Gastroesophageal sphincter (tissue), 4 donors: ENCODE results near the gene MICU1. TPM values are rescaled to one million over a fixed set of nuclear protein-coding genes. Genes with fewer than 3 reads are reported as not detected.

Source experiments
- ATAC-seq: fragments of 150-250 bp; one replicate; pipeline ENCODE4 v1.9.1; 2016; ENCODE audit warnings: mild to moderate bottlenecking, moderate library complexity
- H3K27ac ChIP-seq, 4 donors: fragments of 200-600 bp; sonication (generic) in 3 of 4; 1 replicate in 3 of 4; 2 replicates in 1 of 4; pipeline ENCODE4 v1.5.1; 2016 to 2019
- H3K27me3 ChIP-seq: fragments of 200-600 bp; sonication (generic); one replicate; pipeline ENCODE4 v1.5.1; 2019
- H3K36me3 ChIP-seq, 2 donors: fragments of 200-600 bp; sonication (generic); one replicate each; pipeline ENCODE4 v1.5.1; 2019; ENCODE audit warnings: control low read depth in 1 of 2
- H3K4me1 ChIP-seq, 3 donors: fragments of 200-600 bp; sonication (generic); 1 replicate in 2 of 3; 2 replicates in 1 of 3; pipeline ENCODE4 v1.5.1; 2016 to 2019; ENCODE audit warnings: control low read depth in 2 of 3
- H3K4me3 ChIP-seq, 2 donors: fragments of 200-600 bp; sonication (generic); one replicate each; pipeline ENCODE4 v1.5.1; 2019; ENCODE audit warnings: mild to moderate bottlenecking in 1 of 2, moderate library complexity in 1 of 2
- H3K9me3 ChIP-seq, 3 donors: fragments of 200-600 bp; sonication (generic); one replicate each; pipeline ENCODE4 v1.5.1; 2017 to 2019; ENCODE audit warnings: control low read depth in 2 of 3
- CTCF ChIP-seq, 4 experiments: fragments of 200-600 bp in 2 of 4; fragments of 450-650 bp in 2 of 4; sonication (generic) in 1 of 4; IDR thresholded peaks; one replicate each; pipeline ENCODE4 v1.5.1; 2017 to 2019; ENCODE audit warnings: antibody characterized with exemption in 4 of 4, mild to moderate bottlenecking in 2 of 4, moderate library complexity in 2 of 4
- EP300 ChIP-seq: sonication (generic); formaldehyde crosslinking; IDR thresholded peaks from one replicate; pipeline ENCODE4 v1.6.1; 2017; ENCODE audit warnings: antibody characterized with exemption, mild to moderate bottlenecking
- POLR2A ChIP-seq, 2 donors: fragments of 450-650 bp; IDR thresholded peaks; one replicate each; pipeline ENCODE4 v1.6.1; 2017; ENCODE audit warnings: antibody characterized with exemption in 2 of 2, mild to moderate bottlenecking in 2 of 2, moderate library complexity in 1 of 2
- POLR2AphosphoS5 ChIP-seq: sonication (generic); formaldehyde crosslinking; IDR thresholded peaks from one replicate; pipeline ENCODE4 v1.6.1; 2017; ENCODE audit warnings: antibody characterized with exemption
- WGBS, 2 donors: methylation state at CpG; one replicate each; pipeline ENCODE4 v1.1.5; 2018; ENCODE audit warnings: low coverage in 1 of 2; 5-methylcytosine and 5-hydroxymethylcytosine counted together
- total RNA-seq, 4 donors: library from RNA; depleted of rRNA; stranded (reverse); fragments of >200 nt; gene quantifications; one replicate each; pipeline ENCODE4 v1.1.0, GENCODE V29; 2016

The MICU1 gene
- total RNA-seq, 4 donors from 2014 or later: 37.5 to 42.2 (median 40.8) TPM

- Histone ChIP-seq H3K4me1 (no peaks in the 10 kb centered on the region), H3K36me3 (no peaks in the 10 kb centered on the region), H3K4me3 (no peak overlapping the region), H3K9me3 (no peaks in the 10 kb centered on the region), H3K27ac (no peak overlapping the region), H3K27me3 (no peaks in the 10 kb centered on the region)
- TF ChIP-seq POLR2A (IDR thresholded peaks at IDR 0.05) (no peak), POLR2AphosphoS5 (no peak)
- 94 to 100% methylated on average over 2 to 3 of the region's 3 CpGs for WGBS, 2 donors
- ATAC-seq: no peak
Observed at GRCh38 chr10:72523932-72524396, 101.9 kb downstream of the MICU1 start.

DNA sequence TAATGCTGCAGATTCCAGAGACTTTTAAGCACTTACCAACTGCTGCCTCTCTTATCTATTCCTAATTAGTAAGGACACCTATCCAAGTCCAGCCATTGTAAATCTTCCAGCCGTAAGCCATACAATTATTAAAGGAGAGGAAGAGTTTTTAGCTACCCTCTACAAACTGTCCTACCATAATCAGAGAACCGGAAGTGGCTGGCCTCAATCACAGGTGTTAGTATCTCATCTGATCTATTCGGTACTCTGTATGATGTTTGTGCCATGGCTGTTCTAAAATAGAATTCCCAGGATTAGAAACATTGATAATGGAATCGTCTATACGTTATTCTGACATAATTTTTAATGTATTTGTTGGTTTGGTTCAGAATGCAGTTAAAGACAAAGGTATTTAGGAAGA lies 102.8 kb downstream of the MICU1 start:
- H3K4me3 ChIP-seq: no peak overlapping the region
- no peaks in the 10 kb centered on the region for H3K27me3 ChIP-seq
- H3K27ac ChIP-seq: no peak overlapping the region
- H3K9me3 ChIP-seq: no peaks in the 10 kb centered on the region
- TF ChIP-seq POLR2A (IDR thresholded peaks at IDR 0.05) (no peak), CTCF (IDR thresholded peaks at IDR 0.05) (no peak), POLR2AphosphoS5 (no peak), EP300 (no peak)
- WGBS, 2 donors: 95 to 97% methylated on average over 4 to 5 of the region's 5 CpGs
- H3K36me3 ChIP-seq: no peaks in the 10 kb centered on the region
- no peak for ATAC-seq
- no peaks in the 10 kb centered on the region for H3K4me1 ChIP-seq

DNA sequence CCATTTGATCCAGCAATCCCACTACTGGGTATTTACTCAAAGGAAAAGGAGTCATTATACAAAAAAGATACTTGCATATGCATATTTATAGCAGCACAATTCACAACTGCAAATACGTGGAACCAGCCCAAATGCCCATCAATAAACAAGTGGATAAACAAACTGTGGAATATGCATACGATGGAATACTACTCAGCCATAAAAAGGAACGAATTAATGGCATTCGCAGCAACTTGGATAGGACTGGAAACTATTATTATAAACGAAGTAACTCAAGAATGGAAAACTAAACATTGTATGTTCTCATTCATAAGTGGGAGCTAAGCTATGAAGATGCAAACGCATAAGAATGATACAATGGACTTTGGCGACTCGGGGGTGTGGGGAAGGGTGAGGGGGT lies 108.6 kb downstream of the MICU1 start:
- TF ChIP-seq POLR2AphosphoS5 (no peak), CTCF (IDR thresholded peaks at IDR 0.05) (no peak), POLR2A (IDR thresholded peaks at IDR 0.05) (no peak), EP300 (no peak)
- H3K4me1 ChIP-seq: no peaks in the 10 kb centered on the region
- H3K27ac ChIP-seq: no peak overlapping the region
- no peak for ATAC-seq
- no peaks in the 10 kb centered on the region for H3K27me3 ChIP-seq
- H3K36me3 ChIP-seq: no peaks in the 10 kb centered on the region
- WGBS, 2 donors: 98 to 100% methylated on average over 8 of the region's 8 CpGs
- no peak overlapping the region for H3K4me3 ChIP-seq
- H3K9me3 ChIP-seq: no peaks in the 10 kb centered on the region

- H3K9me3 ChIP-seq: no peaks in the 10 kb centered on the region
- no peaks in the 10 kb centered on the region for H3K4me1 ChIP-seq
- 90 to 100% methylated on average over 2 of the region's 2 CpGs for WGBS, 2 donors
- no peak overlapping the region for H3K4me3 ChIP-seq
- H3K27ac ChIP-seq: no peak overlapping the region
- TF ChIP-seq POLR2A (IDR thresholded peaks at IDR 0.05) (no peak), POLR2AphosphoS5 (no peak), EP300 (no peak), CTCF (IDR thresholded peaks at IDR 0.05) (no peak)
- no peaks in the 10 kb centered on the region for H3K36me3 ChIP-seq
- no peaks in the 10 kb centered on the region for H3K27me3 ChIP-seq
- ATAC-seq: no peak
Observed at GRCh38 chr10:72515455-72515854, 110.4 kb downstream of the MICU1 start.

- Histone ChIP-seq H3K4me1 (no peaks in the 10 kb centered on the region), H3K27ac (no peak overlapping the region), H3K9me3 (no peaks in the 10 kb centered on the region), H3K27me3 (no peaks in the 10 kb centered on the region), H3K36me3 (no peaks in the 10 kb centered on the region), H3K4me3 (no peak overlapping the region)
- ATAC-seq: no peak
- TF ChIP-seq EP300 (no peak), POLR2A (IDR thresholded peaks at IDR 0.05) (no peak), POLR2AphosphoS5 (no peak), CTCF (IDR thresholded peaks at IDR 0.05) (no peak)
Observed at GRCh38 chr10:72513910-72514309, 112.0 kb downstream of the MICU1 start.
